ENCODE results near the gene MARCHF9. TPM values are rescaled to one million over a fixed set of nuclear protein-coding genes. Genes with fewer than 3 reads are reported as not detected.

MARCHF9 gene
- polyA plus RNA-seq, 2 donors, result 8.0 to 10.9 TPM

DNA sequence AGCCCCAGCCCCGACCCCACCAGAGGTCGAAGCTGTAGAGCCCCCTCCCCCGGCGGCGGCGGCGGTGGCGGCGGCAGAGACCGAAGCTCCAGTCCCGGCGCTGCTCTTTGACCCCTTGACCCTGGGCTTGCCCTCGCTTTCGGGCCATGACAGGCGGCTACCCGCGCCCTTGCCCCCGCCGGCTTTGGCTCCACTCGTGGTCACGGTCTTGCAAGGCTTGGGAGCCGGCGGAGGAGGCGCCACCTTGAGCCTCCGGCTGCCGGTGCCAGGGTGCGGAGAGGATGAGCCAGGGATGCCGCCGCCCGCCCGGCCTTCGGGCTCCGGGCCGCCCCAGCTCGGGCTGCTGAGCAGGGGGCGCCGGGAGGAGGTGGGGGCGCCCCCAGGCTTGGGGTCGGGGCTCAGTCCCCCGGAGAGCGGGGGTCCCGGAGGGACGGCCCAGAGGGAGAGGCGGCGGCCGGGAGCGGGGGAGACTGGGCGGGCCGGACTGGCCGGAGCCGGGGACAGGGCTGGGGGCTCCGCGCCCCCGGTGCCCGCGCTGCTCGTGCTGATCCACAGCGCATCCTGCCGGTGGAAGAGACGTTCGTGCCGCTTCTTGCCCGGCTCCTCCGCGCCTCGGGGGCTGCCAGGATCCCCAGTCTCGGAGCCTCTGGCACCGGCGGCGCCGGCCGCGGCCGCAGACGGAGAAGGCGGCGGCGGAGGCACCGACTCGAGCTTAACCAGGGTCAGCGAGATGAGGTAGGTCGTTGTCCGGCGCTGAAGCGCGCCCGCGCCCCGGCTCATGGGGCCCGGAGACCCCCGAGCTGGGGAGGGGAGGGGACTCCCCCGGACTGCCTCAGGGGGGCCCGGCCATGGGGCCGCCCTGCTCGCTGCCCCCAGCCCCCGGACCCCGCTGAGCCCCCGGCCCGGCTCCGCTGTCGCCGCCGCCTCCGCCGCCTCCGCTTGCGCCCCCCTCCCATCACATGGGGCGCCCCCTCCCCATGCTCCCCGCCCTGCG, 17.1 kb upstream of the MARCHF9 start:
- 22 to 24% methylated on average over 76 to 110 of the region's 110 CpGs for WGBS, 2 donors
- peaks cover 0 to 29% of the 10 kb centered on the region in 2 donors for H3K27me3 ChIP-seq (ENCODE audit: control insufficient read depth in 1 of 2, insufficient read depth in 2 of 2, low read length in 2 of 2)
- H3K9me3 ChIP-seq (ENCODE audit: control insufficient read depth in 2 of 2, insufficient read depth in 1 of 2, low read depth in 1 of 2, low read length in 1 of 2), result no peaks in the 10 kb centered on the region
- peaks cover 6 to 7% of the 10 kb centered on the region in 2 donors for H3K4me1 ChIP-seq (ENCODE audit: control insufficient read depth in 2 of 2, insufficient read depth in 2 of 2, low read length in 1 of 2)
- H3K4me3 ChIP-seq (ENCODE audit: low read depth in 1 of 2, low read length in 2 of 2), result peak overlapping the region; percentile 5 to 8
- H3K36me3 ChIP-seq (ENCODE audit: control insufficient read depth in 2 of 2, insufficient read depth in 2 of 2, low read length in 1 of 2), result peaks cover 0 to 2% of the 10 kb centered on the region in 2 donors
- no peak overlapping the region for H3K27ac ChIP-seq (ENCODE audit: low read depth in 2 of 2, low read length in 1 of 2)

DNA sequence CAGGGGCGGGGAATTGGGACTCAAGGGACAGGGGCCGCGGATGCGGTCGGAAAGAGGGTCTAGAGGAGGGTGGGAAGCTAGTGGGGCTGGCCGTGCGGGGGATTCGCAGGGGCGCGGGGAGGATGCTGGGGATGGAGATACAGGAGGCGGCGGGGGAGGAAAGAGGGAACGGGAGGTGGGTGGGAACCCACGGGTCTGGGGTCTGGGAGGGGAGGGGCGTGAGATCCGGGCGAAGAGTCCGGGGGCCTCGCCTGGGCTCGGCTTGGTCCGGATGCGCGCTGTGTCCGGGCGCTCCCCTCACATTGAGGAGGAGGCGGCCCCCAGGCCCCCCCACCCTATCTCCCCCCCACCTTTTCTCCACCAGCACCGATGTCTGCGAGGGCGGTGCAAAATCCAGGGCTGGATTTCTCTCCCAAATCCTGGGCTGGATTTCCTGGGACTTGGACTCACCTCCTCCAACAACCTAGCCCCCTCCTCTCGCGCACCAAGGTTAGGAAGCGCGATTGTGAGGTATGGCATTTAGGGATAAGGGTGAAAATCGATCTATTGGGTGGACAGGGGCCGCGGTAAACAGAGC, 16.2 kb upstream of the MARCHF9 start, which contains the start of gene AGAP2:
Gene AGAP2 (minus strand): TSS at position 82 of the 577 bp plus-strand sequence. CDS start 496 bp downstream, outside the sequence.
- H3K4me3 ChIP-seq (ENCODE audit: low read depth in 1 of 2, low read length in 2 of 2), result peak within 1 kb of the TSS; percentile 5 to 8
- peaks cover 6 to 7% of the 10 kb centered on the region in 2 donors for H3K4me1 ChIP-seq (ENCODE audit: control insufficient read depth in 2 of 2, insufficient read depth in 2 of 2, low read length in 1 of 2)
- H3K9me3 ChIP-seq (ENCODE audit: control insufficient read depth in 2 of 2, insufficient read depth in 1 of 2, low read depth in 1 of 2, low read length in 1 of 2), result no peaks in the 10 kb centered on the region
- peaks cover 0 to 29% of the 10 kb centered on the region in 2 donors for H3K27me3 ChIP-seq (ENCODE audit: control insufficient read depth in 1 of 2, insufficient read depth in 2 of 2, low read length in 2 of 2)
- H3K27ac ChIP-seq (ENCODE audit: low read depth in 2 of 2, low read length in 1 of 2), result no peak within 1 kb of the TSS
- 19 to 20% methylated on average over 18 to 36 of the region's 36 CpGs for WGBS, 2 donors
- H3K36me3 ChIP-seq (ENCODE audit: control insufficient read depth in 2 of 2, insufficient read depth in 2 of 2, low read length in 1 of 2), result peaks cover 0 to 2% of the 10 kb centered on the region in 2 donors

DNA sequence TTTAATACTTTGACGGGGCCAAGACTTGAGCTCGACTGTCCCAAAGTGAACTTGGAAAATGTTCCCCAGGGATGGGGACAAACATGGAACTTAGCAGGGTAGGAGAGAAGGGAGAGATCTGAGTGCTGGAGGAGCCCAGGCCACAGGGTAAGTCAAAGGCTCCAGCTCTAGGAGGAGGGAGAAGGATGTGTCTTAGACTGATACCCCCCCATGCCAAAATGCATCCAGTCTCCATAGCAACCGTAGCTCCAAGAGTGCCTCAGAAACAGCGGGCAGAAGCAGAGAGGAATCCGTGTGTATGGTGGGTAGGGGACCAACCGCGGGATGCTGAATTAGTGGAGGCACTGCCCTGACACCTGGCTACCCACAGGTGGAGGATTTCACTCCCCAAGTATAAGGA, 15.5 kb upstream of the MARCHF9 start:
- H3K27me3 ChIP-seq (ENCODE audit: control insufficient read depth in 1 of 2, insufficient read depth in 2 of 2, low read length in 2 of 2), result peaks cover 0 to 29% of the 10 kb centered on the region in 2 donors
- 27 to 31% methylated on average over 7 of the region's 7 CpGs for WGBS, 2 donors
- H3K9me3 ChIP-seq (ENCODE audit: control insufficient read depth in 2 of 2, insufficient read depth in 1 of 2, low read depth in 1 of 2, low read length in 1 of 2), result no peaks in the 10 kb centered on the region
- H3K27ac ChIP-seq (ENCODE audit: low read depth in 2 of 2, low read length in 1 of 2), result no peak overlapping the region
- H3K4me3 ChIP-seq (ENCODE audit: low read depth in 1 of 2, low read length in 2 of 2), result no peak overlapping the region
- peaks cover 0 to 2% of the 10 kb centered on the region in 2 donors for H3K36me3 ChIP-seq (ENCODE audit: control insufficient read depth in 2 of 2, insufficient read depth in 2 of 2, low read length in 1 of 2)
- peaks cover 7 to 8% of the 10 kb centered on the region in 2 donors for H3K4me1 ChIP-seq (ENCODE audit: control insufficient read depth in 2 of 2, insufficient read depth in 2 of 2, low read length in 1 of 2)

DNA sequence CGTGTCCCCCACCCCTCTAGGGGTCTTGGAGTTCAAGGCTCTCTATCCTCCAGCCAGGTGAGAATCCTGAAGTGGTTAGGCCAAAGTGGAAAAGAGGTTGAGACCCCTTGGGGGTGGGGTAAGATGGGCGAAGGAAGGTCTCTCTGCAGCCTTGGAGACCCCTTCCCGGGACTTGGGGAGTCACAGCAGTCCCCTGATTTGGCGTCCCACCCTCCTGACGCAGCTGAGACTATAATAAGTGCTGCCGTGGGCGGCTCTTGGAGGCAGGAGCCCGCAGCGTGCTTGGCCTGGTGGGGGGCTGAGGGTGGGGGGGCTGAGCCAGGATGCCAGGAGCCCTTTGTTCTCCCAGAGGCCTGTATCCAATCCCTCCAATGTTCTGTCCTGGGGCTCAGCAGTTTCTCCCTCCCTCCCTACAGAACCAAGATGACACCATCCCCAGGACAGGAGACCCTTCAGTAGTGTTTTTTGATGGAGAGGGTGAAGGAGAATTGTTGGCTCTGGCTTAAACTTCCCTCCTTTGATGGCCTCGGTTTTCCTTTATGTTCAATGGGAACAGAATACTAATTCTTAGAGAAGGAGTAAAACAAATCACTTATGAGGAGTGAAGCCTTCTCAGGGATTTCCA, 14.9 kb upstream of the MARCHF9 start:
- H3K4me3 ChIP-seq (ENCODE audit: low read depth in 1 of 2, low read length in 2 of 2), result no peak overlapping the region
- H3K27me3 ChIP-seq (ENCODE audit: control insufficient read depth in 1 of 2, insufficient read depth in 2 of 2, low read length in 2 of 2), result peaks cover 0 to 29% of the 10 kb centered on the region in 2 donors
- 32 to 45% methylated on average over 10 of the region's 10 CpGs for WGBS, 2 donors
- H3K36me3 ChIP-seq (ENCODE audit: control insufficient read depth in 2 of 2, insufficient read depth in 2 of 2, low read length in 1 of 2), result peaks cover 0 to 2% of the 10 kb centered on the region in 2 donors
- H3K4me1 ChIP-seq (ENCODE audit: control insufficient read depth in 2 of 2, insufficient read depth in 2 of 2, low read length in 1 of 2), result peaks cover 7 to 9% of the 10 kb centered on the region in 2 donors
- no peak overlapping the region for H3K27ac ChIP-seq (ENCODE audit: low read depth in 2 of 2, low read length in 1 of 2)
- no peaks in the 10 kb centered on the region for H3K9me3 ChIP-seq (ENCODE audit: control insufficient read depth in 2 of 2, insufficient read depth in 1 of 2, low read depth in 1 of 2, low read length in 1 of 2)

DNA sequence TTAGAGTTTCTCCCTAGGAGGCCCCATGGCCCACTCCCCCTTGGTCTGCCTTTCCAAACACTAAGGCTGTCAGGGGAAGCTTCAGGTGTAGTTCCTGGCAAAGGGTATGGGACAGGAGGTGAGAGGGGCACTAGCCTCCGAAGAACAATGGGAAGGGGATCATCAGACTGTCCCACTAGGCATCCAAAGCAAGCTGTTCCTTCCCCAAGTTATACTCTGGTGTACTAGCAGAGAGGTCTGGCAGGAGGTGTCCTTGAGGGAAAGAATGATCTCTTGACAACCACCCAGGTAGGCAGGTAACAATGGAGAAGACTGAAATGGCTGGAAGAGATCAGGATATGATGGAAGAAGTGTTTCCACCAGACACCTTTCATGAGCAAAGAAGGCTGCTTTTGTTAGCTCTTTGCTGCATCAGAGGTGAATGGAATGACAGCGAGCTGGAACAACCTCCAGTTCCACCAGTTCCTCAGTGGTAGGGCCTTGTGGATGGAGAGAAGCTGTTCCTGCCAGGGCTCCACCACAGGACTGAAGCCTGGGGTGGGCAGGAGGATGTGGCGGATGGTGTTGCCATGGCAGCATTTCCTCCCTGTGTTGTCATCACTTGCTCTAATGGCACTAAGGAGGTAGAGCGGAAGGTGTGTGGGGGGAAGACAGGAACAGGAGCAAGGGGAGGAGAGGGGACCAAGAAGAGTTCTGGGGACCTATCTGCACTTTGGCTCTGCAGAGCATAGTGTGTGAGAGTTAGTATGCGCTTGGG, 14.1 kb upstream of the MARCHF9 start:
- 63 to 67% methylated on average over 5 of the region's 5 CpGs for WGBS, 2 donors
- Histone ChIP-seq H3K4me3 (ENCODE audit: low read depth in 1 of 2, low read length in 2 of 2) (peak overlapping the region in 1 of 2 donors; percentile 3), H3K4me1 (ENCODE audit: control insufficient read depth in 2 of 2, insufficient read depth in 2 of 2, low read length in 1 of 2) (peaks cover 7 to 14% of the 10 kb centered on the region in 2 donors), H3K36me3 (ENCODE audit: control insufficient read depth in 2 of 2, insufficient read depth in 2 of 2, low read length in 1 of 2) (peaks cover 0 to 2% of the 10 kb centered on the region in 2 donors), H3K27me3 (ENCODE audit: control insufficient read depth in 1 of 2, insufficient read depth in 2 of 2, low read length in 2 of 2) (peaks cover 0 to 28% of the 10 kb centered on the region in 2 donors), H3K27ac (ENCODE audit: low read depth in 2 of 2, low read length in 1 of 2) (peak overlapping the region in 1 of 2 donors; percentile 22), H3K9me3 (ENCODE audit: control insufficient read depth in 2 of 2, insufficient read depth in 1 of 2, low read depth in 1 of 2, low read length in 1 of 2) (no peaks in the 10 kb centered on the region)

DNA sequence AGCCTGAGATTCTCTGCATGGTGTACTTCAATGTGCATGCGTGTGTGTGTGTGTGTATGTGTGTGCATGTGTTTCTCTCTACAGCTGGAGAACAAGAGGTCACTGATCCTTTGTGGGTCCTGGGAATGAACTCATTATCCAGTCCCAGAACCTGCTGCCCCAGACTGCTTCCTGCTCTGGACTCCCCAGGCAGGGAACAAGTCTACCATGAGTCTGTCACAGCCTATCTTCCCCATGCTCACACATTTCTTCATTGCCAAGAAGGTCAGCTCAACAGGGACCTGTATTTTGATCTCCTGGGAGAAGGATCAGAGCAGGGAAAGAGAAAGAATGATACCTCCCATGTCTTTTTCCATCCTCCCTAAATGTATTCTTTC, 13.5 kb upstream of the MARCHF9 start:
- WGBS, 2 donors, result 54 to 67% methylated on average over 1 of the region's 1 CpG
- H3K4me3 ChIP-seq (ENCODE audit: low read depth in 1 of 2, low read length in 2 of 2), result peak overlapping the region; percentile 1 to 3
- H3K9me3 ChIP-seq (ENCODE audit: control insufficient read depth in 2 of 2, insufficient read depth in 1 of 2, low read depth in 1 of 2, low read length in 1 of 2), result no peaks in the 10 kb centered on the region
- H3K4me1 ChIP-seq (ENCODE audit: control insufficient read depth in 2 of 2, insufficient read depth in 2 of 2, low read length in 1 of 2), result peaks cover 7 to 13% of the 10 kb centered on the region in 2 donors
- peak overlapping the region in 1 of 2 donors; percentile 22 for H3K27ac ChIP-seq (ENCODE audit: low read depth in 2 of 2, low read length in 1 of 2)
- H3K36me3 ChIP-seq (ENCODE audit: control insufficient read depth in 2 of 2, insufficient read depth in 2 of 2, low read length in 1 of 2), result peaks cover 0 to 2% of the 10 kb centered on the region in 2 donors
- peaks cover 0 to 25% of the 10 kb centered on the region in 2 donors for H3K27me3 ChIP-seq (ENCODE audit: control insufficient read depth in 1 of 2, insufficient read depth in 2 of 2, low read length in 2 of 2)

DNA sequence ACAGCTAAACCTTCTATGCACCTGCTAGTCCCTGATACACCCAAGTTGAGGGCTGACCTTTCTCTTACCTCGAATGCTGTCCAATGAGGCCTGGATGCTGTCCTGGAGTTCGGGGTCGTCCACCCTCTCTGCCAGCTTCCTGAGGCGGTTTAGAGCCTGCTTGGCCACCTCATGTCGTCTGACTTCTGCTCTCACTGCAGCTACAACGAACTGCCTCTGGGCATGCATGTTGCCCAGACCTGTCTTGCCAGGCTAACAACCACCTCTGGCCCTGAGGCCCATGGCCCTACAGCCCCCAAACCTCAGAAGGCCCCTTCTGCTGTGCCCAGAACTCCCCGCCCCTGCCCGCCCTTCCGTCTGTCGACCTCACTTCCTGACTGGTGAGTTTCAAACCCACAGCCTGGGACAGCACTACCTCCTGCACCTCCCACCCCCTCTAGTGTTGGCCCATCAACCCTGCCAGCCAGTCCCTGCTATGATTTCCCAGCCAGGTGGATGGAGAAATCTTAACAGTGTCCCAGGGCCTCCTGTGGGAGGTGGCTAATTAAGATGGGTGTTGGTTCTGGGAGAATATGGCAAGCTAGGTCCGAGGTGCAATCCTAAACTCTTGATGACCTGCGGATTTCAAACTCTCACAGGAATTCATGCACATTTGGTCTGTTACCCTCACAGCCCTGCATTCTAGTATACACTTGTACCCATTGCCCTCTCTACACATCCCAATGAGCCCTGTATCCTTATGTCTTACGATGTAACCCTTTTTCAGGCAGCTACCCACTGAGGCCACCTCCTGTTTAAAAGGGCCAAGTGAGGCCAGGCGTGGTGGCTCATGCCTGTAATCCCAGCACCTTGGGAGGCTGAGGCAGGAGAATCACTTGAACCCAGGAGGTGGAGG, 12.8 kb upstream of the MARCHF9 start:
- Histone ChIP-seq H3K27me3 (ENCODE audit: control insufficient read depth in 1 of 2, insufficient read depth in 2 of 2, low read length in 2 of 2) (peaks cover 0 to 22% of the 10 kb centered on the region in 2 donors), H3K4me3 (ENCODE audit: low read depth in 1 of 2, low read length in 2 of 2) (peak overlapping the region; percentile 1 to 30), H3K4me1 (ENCODE audit: control insufficient read depth in 2 of 2, insufficient read depth in 2 of 2, low read length in 1 of 2) (peaks cover 7 to 13% of the 10 kb centered on the region in 2 donors), H3K27ac (ENCODE audit: low read depth in 2 of 2, low read length in 1 of 2) (peak overlapping the region in 1 of 2 donors; percentile 6), H3K36me3 (ENCODE audit: control insufficient read depth in 2 of 2, insufficient read depth in 2 of 2, low read length in 1 of 2) (peaks cover 0 to 2% of the 10 kb centered on the region in 2 donors), H3K9me3 (ENCODE audit: control insufficient read depth in 2 of 2, insufficient read depth in 1 of 2, low read depth in 1 of 2, low read length in 1 of 2) (no peaks in the 10 kb centered on the region)
- 42 to 47% methylated on average over 14 of the region's 14 CpGs for WGBS, 2 donors

DNA sequence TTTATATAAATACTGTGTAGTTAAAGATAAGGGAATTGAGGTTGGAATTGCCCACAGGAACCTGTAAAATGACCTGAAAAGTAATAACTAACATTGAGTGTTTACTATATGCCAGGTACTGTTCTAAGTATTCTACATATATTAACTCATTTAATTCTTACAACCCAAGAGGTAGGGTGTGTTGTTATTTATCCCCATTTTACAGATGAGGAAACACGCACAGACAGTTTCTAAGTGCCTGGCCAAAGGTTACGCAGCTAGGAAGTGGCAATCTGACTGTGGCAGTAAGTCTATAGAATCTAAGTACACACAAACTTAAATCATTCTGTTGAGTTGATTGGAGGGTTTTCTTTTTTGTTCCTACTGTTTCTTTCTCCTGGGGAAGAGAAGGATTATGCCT, 11.1 kb upstream of the MARCHF9 start:
- no peak overlapping the region for H3K27ac ChIP-seq (ENCODE audit: low read depth in 2 of 2, low read length in 1 of 2)
- H3K9me3 ChIP-seq (ENCODE audit: control insufficient read depth in 2 of 2, insufficient read depth in 1 of 2, low read depth in 1 of 2, low read length in 1 of 2), result no peaks in the 10 kb centered on the region
- peaks cover 0 to 9% of the 10 kb centered on the region in 2 donors for H3K4me1 ChIP-seq (ENCODE audit: control insufficient read depth in 2 of 2, insufficient read depth in 2 of 2, low read length in 1 of 2)
- peak overlapping the region in 1 of 2 donors; percentile 95 for H3K4me3 ChIP-seq (ENCODE audit: low read depth in 1 of 2, low read length in 2 of 2)
- 89 to 90% methylated on average over 2 of the region's 2 CpGs for WGBS, 2 donors
- peaks cover 0 to 3% of the 10 kb centered on the region in 2 donors for H3K36me3 ChIP-seq (ENCODE audit: control insufficient read depth in 2 of 2, insufficient read depth in 2 of 2, low read length in 1 of 2)
- H3K27me3 ChIP-seq (ENCODE audit: control insufficient read depth in 1 of 2, insufficient read depth in 2 of 2, low read length in 2 of 2), result peaks cover 0 to 9% of the 10 kb centered on the region in 2 donors

Measured in esophagus (tissue), 2 donors.